HG03103 (cell line): ENCODE data around the gene NPR2.

ENCODE experiments used
- ATAC-seq: cut with Tn5 transposase; IDR thresholded peaks from one replicate; pipeline ENCODE4 v1.9.1; 2021; ENCODE audit warnings: low read depth; ENCODE audit not compliant: unreplicated experiment

NPR2 gene

GRCh38 chr9:35763181-35763580 lies 28.2 kb upstream of the NPR2 start:
- ATAC-seq = no peak

- ATAC-seq = no peak
Observed at GRCh38 chr9:35763803-35764202, 27.6 kb upstream of the NPR2 start.

- no peak for ATAC-seq
Observed at GRCh38 chr9:35766997-35767396, 24.4 kb upstream of the NPR2 start.

- no peak for ATAC-seq
Observed at GRCh38 chr9:35767458-35767857, 23.9 kb upstream of the NPR2 start.

GRCh38 chr9:35769763-35770162 lies 21.6 kb upstream of the NPR2 start:
- no peak for ATAC-seq

GRCh38 chr9:35771075-35771433 lies 20.3 kb upstream of the NPR2 start:
- ATAC-seq = no peak

GRCh38 chr9:35771534-35771933 lies 19.9 kb upstream of the NPR2 start:
- ATAC-seq = no peak

GRCh38 chr9:35771943-35772342 lies 19.4 kb upstream of the NPR2 start:
- ATAC-seq = no peak

GRCh38 chr9:35774907-35775635 lies 16.3 kb upstream of the NPR2 start:
- ATAC-seq = no peak

GRCh38 chr9:35776018-35776417 lies 15.4 kb upstream of the NPR2 start:
- ATAC-seq = no peak

- ATAC-seq = no peak
Observed at GRCh38 chr9:35778496-35778895, 12.9 kb upstream of the NPR2 start.

GRCh38 chr9:35781066-35781465 lies 10.3 kb upstream of the NPR2 start:
- ATAC-seq = no peak

GRCh38 chr9:35783418-35783817 lies 8.0 kb upstream of the NPR2 start:
- ATAC-seq = no peak

- no peak for ATAC-seq
Observed at GRCh38 chr9:35789541-35789940, 1.9 kb upstream of the NPR2 start.

- ATAC-seq = no peak
Observed at GRCh38 chr9:35790025-35790384, 1.4 kb upstream of the NPR2 start.

- no peak for ATAC-seq
Observed at GRCh38 chr9:35790385-35791296, 750 bp upstream of the NPR2 start.

- ATAC-seq = no peak
Observed at GRCh38 chr9:35792024-35792813, 828 bp downstream of the NPR2 start.

- ATAC-seq = no peak
Observed at GRCh38 chr9:35792826-35793225, 1.4 kb downstream of the NPR2 start.

- ATAC-seq = no peak
Observed at GRCh38 chr9:35793461-35793860, 2.1 kb downstream of the NPR2 start.

- no peak for ATAC-seq
Observed at GRCh38 chr9:35795695-35796094, 4.3 kb downstream of the NPR2 start.
